ENCODE data around the gene CSTF1.

CSTF1 gene

DNA sequence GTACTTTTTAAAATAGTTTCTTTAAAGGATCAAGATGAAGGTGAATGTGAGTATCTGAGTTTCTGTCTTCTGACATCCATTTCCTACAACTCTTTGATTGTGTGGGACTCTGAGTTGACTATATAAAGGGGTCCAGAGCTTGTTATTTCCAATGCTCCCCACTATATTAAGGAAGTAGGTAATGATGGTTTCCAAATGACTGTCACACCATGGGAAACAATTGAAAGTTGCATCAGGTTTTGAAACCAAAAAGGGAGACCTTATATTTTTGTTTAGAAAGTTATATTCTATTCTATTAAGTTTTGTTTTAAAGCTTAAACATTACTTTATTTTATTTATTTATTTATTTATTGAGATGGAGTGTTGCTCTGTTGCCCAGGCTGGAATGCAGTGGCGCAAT, 30.8 kb downstream of the CSTF1 start:
- Histone ChIP-seq H3K36me3 (replicated peaks; ENCODE audit: insufficient read depth, low read length) (no peaks in the 10 kb centered on the region), H3K27ac (ENCODE audit: low read length) (no peak overlapping the region), H3K79me2 (ENCODE audit: low read length) (no peaks in the 10 kb centered on the region), H3K4me3 (ENCODE audit: low read length) (no peak overlapping the region), H3K9me3 (replicated peaks; ENCODE audit: insufficient read depth, low read length) (no peaks in the 10 kb centered on the region), H3K9ac (ENCODE audit: low read length) (no peak overlapping the region), H3K4me1 (ENCODE audit: low read length) (no peaks in the 10 kb centered on the region), H3K27me3 (replicated peaks; ENCODE audit: insufficient read depth, low read length) (no peaks in the 10 kb centered on the region), H2AFZ (ENCODE audit: low read length) (no peak overlapping the region), H3K9me2 (replicated peaks; ENCODE audit: insufficient read depth, low read length) (no peaks in the 10 kb centered on the region), H3K4me2 (ENCODE audit: low read depth, low read length) (no peak overlapping the region), H3F3A (ENCODE audit: insufficient read depth, low read length) (no peaks in the 10 kb centered on the region), H4K20me1 (ENCODE audit: insufficient read depth, low read length) (no peaks in the 10 kb centered on the region)
- DNase-seq, result no peak
- TF ChIP-seq, protein P1, sequence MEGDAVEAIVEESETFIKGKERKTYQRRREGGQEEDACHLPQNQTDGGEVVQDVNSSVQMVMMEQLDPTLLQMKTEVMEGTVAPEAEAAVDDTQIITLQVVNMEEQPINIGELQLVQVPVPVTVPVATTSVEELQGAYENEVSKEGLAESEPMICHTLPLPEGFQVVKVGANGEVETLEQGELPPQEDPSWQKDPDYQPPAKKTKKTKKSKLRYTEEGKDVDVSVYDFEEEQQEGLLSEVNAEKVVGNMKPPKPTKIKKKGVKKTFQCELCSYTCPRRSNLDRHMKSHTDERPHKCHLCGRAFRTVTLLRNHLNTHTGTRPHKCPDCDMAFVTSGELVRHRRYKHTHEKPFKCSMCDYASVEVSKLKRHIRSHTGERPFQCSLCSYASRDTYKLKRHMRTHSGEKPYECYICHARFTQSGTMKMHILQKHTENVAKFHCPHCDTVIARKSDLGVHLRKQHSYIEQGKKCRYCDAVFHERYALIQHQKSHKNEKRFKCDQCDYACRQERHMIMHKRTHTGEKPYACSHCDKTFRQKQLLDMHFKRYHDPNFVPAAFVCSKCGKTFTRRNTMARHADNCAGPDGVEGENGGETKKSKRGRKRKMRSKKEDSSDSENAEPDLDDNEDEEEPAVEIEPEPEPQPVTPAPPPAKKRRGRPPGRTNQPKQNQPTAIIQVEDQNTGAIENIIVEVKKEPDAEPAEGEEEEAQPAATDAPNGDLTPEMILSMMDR (IDR thresholded peaks at IDR 0.05; ENCODE audit: low read length), result no peak
- no peak for TF ChIP-seq EZH2 (optimal IDR thresholded peaks at IDR 0.05; ENCODE audit: low read depth, low read length)

DNA sequence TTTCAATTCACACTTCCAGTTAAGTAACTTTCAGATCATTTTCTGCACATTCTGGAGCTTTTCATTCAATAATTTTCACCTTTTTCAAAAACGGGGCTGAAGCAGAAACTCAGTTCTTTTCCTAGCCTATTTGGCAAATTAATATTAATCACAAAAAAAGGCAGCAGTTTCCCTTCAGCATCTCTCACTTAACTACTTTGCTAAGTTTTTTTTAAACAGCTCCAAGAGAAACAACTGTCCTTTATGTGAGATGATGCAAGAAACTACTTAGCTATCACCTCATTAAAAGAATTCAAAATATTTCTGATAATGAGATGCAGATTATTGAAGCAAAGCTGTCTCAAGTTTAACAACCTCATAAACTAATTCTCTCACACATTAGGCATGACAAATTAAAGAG, 31.4 kb downstream of the CSTF1 start:
- TF ChIP-seq EZH2 (optimal IDR thresholded peaks at IDR 0.05; ENCODE audit: low read depth, low read length), result no peak
- TF ChIP-seq EZH2phosphoT487 (IDR thresholded peaks at IDR 0.05; ENCODE audit: low read length), result no peak
- TF ChIP-seq, protein P1 (IDR thresholded peaks at IDR 0.05; ENCODE audit: low read length), result no peak
- Histone ChIP-seq H3K9ac (ENCODE audit: low read length) (no peak overlapping the region), H3K4me1 (ENCODE audit: low read length) (no peaks in the 10 kb centered on the region), H3K79me2 (ENCODE audit: low read length) (no peaks in the 10 kb centered on the region), H2AFZ (ENCODE audit: low read length) (no peak overlapping the region), H3F3A (ENCODE audit: insufficient read depth, low read length) (no peaks in the 10 kb centered on the region), H3K27me3 (replicated peaks; ENCODE audit: insufficient read depth, low read length) (no peaks in the 10 kb centered on the region), H3K4me2 (ENCODE audit: low read depth, low read length) (no peak overlapping the region), H3K9me3 (replicated peaks; ENCODE audit: insufficient read depth, low read length) (no peaks in the 10 kb centered on the region), H3K36me3 (replicated peaks; ENCODE audit: insufficient read depth, low read length) (no peaks in the 10 kb centered on the region), H3K4me3 (ENCODE audit: low read length) (no peak overlapping the region), H3K27ac (ENCODE audit: low read length) (no peak overlapping the region), H3K9me2 (replicated peaks; ENCODE audit: insufficient read depth, low read length) (no peaks in the 10 kb centered on the region), H4K20me1 (ENCODE audit: insufficient read depth, low read length) (no peaks in the 10 kb centered on the region)
- no peak for DNase-seq

DNA sequence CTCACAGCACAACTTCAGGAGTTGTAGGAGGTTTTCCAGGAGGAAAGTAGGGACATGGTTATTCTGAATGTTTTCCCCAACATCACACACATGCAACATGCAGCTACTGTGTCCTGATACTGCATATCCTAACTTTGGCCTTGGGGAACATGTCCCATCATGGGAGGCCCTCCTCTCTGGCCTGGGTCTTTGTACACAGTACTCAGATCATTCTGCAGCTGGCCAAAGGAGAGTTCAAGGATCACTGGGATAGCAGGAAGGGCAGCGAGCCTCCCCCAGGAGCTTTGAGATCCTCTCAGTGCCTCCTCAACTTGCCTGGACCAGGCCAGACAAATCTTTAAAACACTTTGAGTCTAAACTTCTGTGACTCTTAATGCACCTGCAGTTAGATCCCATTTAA, 32.5 kb downstream of the CSTF1 start:
- H3K27ac ChIP-seq (ENCODE audit: low read length), result no peak overlapping the region
- no peaks in the 10 kb centered on the region for H3F3A ChIP-seq (ENCODE audit: insufficient read depth, low read length)
- H2AFZ ChIP-seq (ENCODE audit: low read length), result no peak overlapping the region
- no peak for TF ChIP-seq EZH2phosphoT487 (IDR thresholded peaks at IDR 0.05; ENCODE audit: low read length)
- TF ChIP-seq EZH2 (optimal IDR thresholded peaks at IDR 0.05; ENCODE audit: low read depth, low read length), result no peak
- TF ChIP-seq, protein P1 (IDR thresholded peaks at IDR 0.05; ENCODE audit: low read length), result no peak
- H3K9me2 ChIP-seq (replicated peaks; ENCODE audit: insufficient read depth, low read length), result no peaks in the 10 kb centered on the region
- H3K4me1 ChIP-seq (ENCODE audit: low read length), result no peaks in the 10 kb centered on the region
- DNase-seq, result no peak
- no peaks in the 10 kb centered on the region for H3K9me3 ChIP-seq (replicated peaks; ENCODE audit: insufficient read depth, low read length)
- H3K4me3 ChIP-seq (ENCODE audit: low read length), result no peak overlapping the region
- H3K4me2 ChIP-seq (ENCODE audit: low read depth, low read length), result no peak overlapping the region
- no peaks in the 10 kb centered on the region for H4K20me1 ChIP-seq (ENCODE audit: insufficient read depth, low read length)
- no peaks in the 10 kb centered on the region for H3K27me3 ChIP-seq (replicated peaks; ENCODE audit: insufficient read depth, low read length)
- no peaks in the 10 kb centered on the region for H3K36me3 ChIP-seq (replicated peaks; ENCODE audit: insufficient read depth, low read length)
- no peak overlapping the region for H3K9ac ChIP-seq (ENCODE audit: low read length)
- no peaks in the 10 kb centered on the region for H3K79me2 ChIP-seq (ENCODE audit: low read length)

Measured in MM.1S (cell line).